Neural progenitor cell (in vitro differentiated cells): ENCODE results near the gene SCG2. TPM values are rescaled to one million over a fixed set of nuclear protein-coding genes. Genes with fewer than 3 reads are reported as not detected.

ENCODE experiments used
- DNase-seq: peaks from one replicate; pipeline ENCODE4 v3.0.0-alpha.2; 2016; ENCODE audit warnings: low spot score
- H2AFZ ChIP-seq: fragments of 200-600 bp; sonication (generic); replicated peaks from 2 replicates; pipeline ENCODE4 v1.6.1; 2016; ENCODE audit warnings: antibody characterized with exemption
- H3F3A ChIP-seq: fragments of 200-600 bp; sonication (generic); 2 replicates; pipeline ENCODE4 v1.6.1; 2016; ENCODE audit warnings: antibody characterized with exemption, low read depth
- H3K27ac ChIP-seq: fragments of 200-600 bp; sonication (generic); 2 replicates; pipeline ENCODE4 v1.5.1; 2016; ENCODE audit warnings: mild to moderate bottlenecking
- H3K27me3 ChIP-seq: fragments of 200-600 bp; sonication (generic); 2 replicates; pipeline ENCODE4 v1.6.1; 2016; ENCODE audit warnings: mild to moderate bottlenecking, moderate library complexity
- H3K36me3 ChIP-seq: fragments of 200-600 bp; sonication (generic); 2 replicates; pipeline ENCODE4 v1.5.1; 2016
- H3K4me1 ChIP-seq: fragments of 200-600 bp; sonication (generic); 2 replicates; pipeline ENCODE4 v1.6.1; 2016; ENCODE audit warnings: mixed run types
- H3K4me2 ChIP-seq: fragments of 200-600 bp; sonication (generic); 2 replicates; pipeline ENCODE4 v1.6.1; 2016
- H3K4me3 ChIP-seq: fragments of 200-600 bp; sonication (generic); 2 replicates; pipeline ENCODE4 v1.5.1; 2016
- H3K79me2 ChIP-seq: fragments of 200-600 bp; sonication (generic); 2 replicates; pipeline ENCODE4 v1.6.1; 2016; ENCODE audit warnings: low read depth
- H3K9ac ChIP-seq: fragments of 200-600 bp; sonication (generic); 2 replicates; pipeline ENCODE4 v1.6.1; 2016
- H3K9me3 ChIP-seq: fragments of 200-600 bp; sonication (generic); 2 replicates; pipeline ENCODE4 v1.5.1; 2016; ENCODE audit warnings: low read depth
- H4K20me1 ChIP-seq: fragments of 200-600 bp; sonication (generic); 2 replicates; pipeline ENCODE4 v1.6.1; 2016; ENCODE audit warnings: low read depth
- H3K27ac Mint-ChIP-seq: 3 replicates; pipeline ENCODE4 v1.8.0; 2021; ENCODE audit warnings: mixed read lengths
- H3K27me3 Mint-ChIP-seq: 2 replicates; pipeline ENCODE4 v1.8.0; 2022; ENCODE audit warnings: low read depth, mild to moderate bottlenecking, inconsistent platforms, moderate library complexity, mixed read lengths; ENCODE audit not compliant: insufficient read depth
- H3K36me3 Mint-ChIP-seq: 3 replicates; pipeline ENCODE4 v1.8.0; 2021; ENCODE audit warnings: mixed read lengths
- H3K4me1 Mint-ChIP-seq: 3 replicates; pipeline ENCODE4 v1.8.0; 2021; ENCODE audit warnings: mixed read lengths
- H3K4me3 Mint-ChIP-seq: 3 replicates; pipeline ENCODE4 v1.8.0; 2021; ENCODE audit warnings: mild to moderate bottlenecking, moderate library complexity, mixed read lengths
- H3K9me3 Mint-ChIP-seq: 3 replicates; pipeline ENCODE4 v1.8.0; 2020; ENCODE audit warnings: mixed read lengths
- CTCF ChIP-seq: fragments of 200-600 bp; sonication (generic); IDR thresholded peaks from 2 replicates; pipeline ENCODE4 v1.5.1; 2017; ENCODE audit warnings: antibody characterized with exemption, mild to moderate bottlenecking
- EZH2 ChIP-seq: fragments of 200-600 bp; sonication (generic); IDR thresholded peaks from 2 replicates; pipeline ENCODE4 v1.6.1; 2017; ENCODE audit warnings: antibody characterized with exemption, mild to moderate bottlenecking, moderate library complexity
- EZH2phosphoT487 ChIP-seq: fragments of 200-600 bp; sonication (generic); IDR thresholded peaks from 2 replicates; pipeline ENCODE4 v1.6.1; 2017; ENCODE audit warnings: antibody characterized with exemption
- total RNA-seq: library from RNA; depleted of rRNA; stranded (reverse); fragments of >200 nt; gene quantifications from 2 replicates; pipeline ENCODE4 v1.2.3, GENCODE V29; 2015; ENCODE audit warnings: low replicate concordance

Gene SCG2
- total RNA-seq, 1 donor from 2014 or later = 0.04 TPM

DNA sequence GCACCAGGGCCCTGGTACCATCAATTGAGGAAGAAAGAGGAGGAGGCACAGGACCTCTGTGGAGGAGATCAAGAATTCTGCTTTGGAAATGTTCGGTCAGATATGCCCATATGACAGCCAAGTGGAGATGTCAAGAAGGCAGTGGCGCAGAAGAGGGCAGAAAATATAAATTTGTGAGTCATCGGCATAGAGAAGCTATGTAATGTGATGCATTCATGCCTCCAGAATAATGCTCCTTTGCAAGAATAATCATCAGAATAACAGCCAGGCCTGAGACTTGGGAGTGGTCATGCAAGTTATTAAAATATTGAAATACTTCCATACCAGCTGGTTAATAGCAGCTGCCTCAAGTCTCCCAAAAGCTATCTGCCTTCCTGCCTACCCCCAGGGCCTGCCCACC lies 32.1 kb upstream of the SCG2 start:
- H3K4me2 ChIP-seq = no peak overlapping the region

DNA sequence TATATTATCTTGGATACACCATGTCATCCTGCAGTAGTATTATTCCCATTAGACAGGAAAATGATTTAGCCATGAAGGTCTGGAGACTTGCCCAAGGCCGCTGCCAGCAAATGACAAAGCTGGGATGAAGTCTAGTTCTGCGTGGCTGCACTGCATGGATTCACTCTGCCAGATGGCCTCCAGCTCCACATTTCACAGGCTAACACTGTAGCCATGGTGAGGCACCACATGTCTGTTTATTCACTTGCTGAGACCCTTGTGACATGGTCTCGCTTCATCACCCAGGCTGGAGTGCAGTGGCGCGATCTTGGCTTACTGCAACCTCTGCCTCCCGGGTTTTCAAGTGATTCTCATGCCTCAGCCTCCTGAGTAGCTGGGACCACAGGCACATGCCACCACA lies 31.5 kb upstream of the SCG2 start:
- Mint-ChIP-seq H3K27ac (no peak overlapping the region), H3K4me1 (peaks cover 14% of the 10 kb centered on the region), H3K4me3 (no peak overlapping the region), H3K36me3 (peaks cover 2% of the 10 kb centered on the region), H3K9me3 (peaks cover 6% of the 10 kb centered on the region), H3K27me3 (peaks cover 3% of the 10 kb centered on the region)
- no peaks in the 10 kb centered on the region for H3K36me3 ChIP-seq
- H3K9ac ChIP-seq = no peak overlapping the region
- TF ChIP-seq EZH2 (no peak), EZH2phosphoT487 (no peak), CTCF (no peak)
- H3K4me1 ChIP-seq = no peaks in the 10 kb centered on the region
- no peak overlapping the region for H3K27ac ChIP-seq
- H4K20me1 ChIP-seq = no peaks in the 10 kb centered on the region
- H3K4me3 ChIP-seq = no peak overlapping the region
- H3K4me2 ChIP-seq = no peak overlapping the region
- peaks cover 12% of the 10 kb centered on the region for H3K27me3 ChIP-seq
- H2AFZ ChIP-seq = no peak overlapping the region
- DNase-seq = no peak
- no peaks in the 10 kb centered on the region for H3K9me3 ChIP-seq
- no peaks in the 10 kb centered on the region for H3F3A ChIP-seq
- H3K79me2 ChIP-seq = no peaks in the 10 kb centered on the region

More for the DNA sequence above, 32.1 kb upstream of the SCG2 start:
- TF ChIP-seq EZH2 (no peak), EZH2phosphoT487 (no peak), CTCF (no peak)
- no peak overlapping the region for H2AFZ ChIP-seq
- Mint-ChIP-seq H3K27me3 (peaks cover 3% of the 10 kb centered on the region), H3K36me3 (peaks cover 2% of the 10 kb centered on the region), H3K4me1 (peaks cover 10% of the 10 kb centered on the region), H3K27ac (no peak overlapping the region), H3K9me3 (peaks cover 9% of the 10 kb centered on the region), H3K4me3 (no peak overlapping the region)
- no peaks in the 10 kb centered on the region for H4K20me1 ChIP-seq
- no peaks in the 10 kb centered on the region for H3K36me3 ChIP-seq
- no peak overlapping the region for H3K27ac ChIP-seq
- H3F3A ChIP-seq = no peaks in the 10 kb centered on the region
- H3K79me2 ChIP-seq = no peaks in the 10 kb centered on the region
- H3K9ac ChIP-seq = no peak overlapping the region
- peaks cover 8% of the 10 kb centered on the region for H3K27me3 ChIP-seq
- peaks cover 4% of the 10 kb centered on the region for H3K9me3 ChIP-seq
- H3K4me3 ChIP-seq = no peak overlapping the region
- no peaks in the 10 kb centered on the region for H3K4me1 ChIP-seq
- no peak for DNase-seq

DNA sequence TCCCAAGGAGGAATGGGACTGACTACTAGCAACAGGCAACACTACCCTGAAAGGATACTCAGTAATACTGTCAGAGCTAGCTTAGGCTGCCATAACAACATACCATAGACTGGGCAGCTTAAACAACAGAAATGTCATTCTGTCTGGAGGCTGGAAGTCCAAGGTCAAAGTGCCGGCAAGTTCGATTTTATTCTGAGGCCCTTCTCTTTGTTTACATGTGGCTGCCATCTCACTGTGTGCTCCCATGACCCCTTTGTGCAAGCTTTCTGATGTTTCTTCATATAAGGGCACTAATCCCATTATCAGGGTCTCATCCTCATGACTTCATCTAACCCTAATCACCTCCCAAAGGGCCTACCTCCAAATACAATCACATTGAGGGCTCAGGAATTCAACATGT lies 30.7 kb upstream of the SCG2 start:
- no peaks in the 10 kb centered on the region for H3K36me3 Mint-ChIP-seq
- Histone ChIP-seq H3F3A (no peaks in the 10 kb centered on the region), H3K4me3 (no peak overlapping the region), H3K4me2 (no peak overlapping the region), H3K36me3 (no peaks in the 10 kb centered on the region), H3K4me1 (no peaks in the 10 kb centered on the region), H3K27me3 (peaks cover 20% of the 10 kb centered on the region), H2AFZ (no peak overlapping the region), H3K9me3 (no peaks in the 10 kb centered on the region), H3K79me2 (no peaks in the 10 kb centered on the region), H3K9ac (no peak overlapping the region), H3K27ac (no peak overlapping the region), H4K20me1 (no peaks in the 10 kb centered on the region)
- no peak overlapping the region for H3K27ac Mint-ChIP-seq
- H3K4me3 Mint-ChIP-seq = no peak overlapping the region
- no peak for TF ChIP-seq EZH2phosphoT487
- TF ChIP-seq EZH2 = no peak
- no peak for TF ChIP-seq CTCF
- no peak for DNase-seq
- no peaks in the 10 kb centered on the region for H3K9me3 Mint-ChIP-seq
- H3K4me1 Mint-ChIP-seq = peaks cover 14% of the 10 kb centered on the region
- peaks cover 3% of the 10 kb centered on the region for H3K27me3 Mint-ChIP-seq

DNA sequence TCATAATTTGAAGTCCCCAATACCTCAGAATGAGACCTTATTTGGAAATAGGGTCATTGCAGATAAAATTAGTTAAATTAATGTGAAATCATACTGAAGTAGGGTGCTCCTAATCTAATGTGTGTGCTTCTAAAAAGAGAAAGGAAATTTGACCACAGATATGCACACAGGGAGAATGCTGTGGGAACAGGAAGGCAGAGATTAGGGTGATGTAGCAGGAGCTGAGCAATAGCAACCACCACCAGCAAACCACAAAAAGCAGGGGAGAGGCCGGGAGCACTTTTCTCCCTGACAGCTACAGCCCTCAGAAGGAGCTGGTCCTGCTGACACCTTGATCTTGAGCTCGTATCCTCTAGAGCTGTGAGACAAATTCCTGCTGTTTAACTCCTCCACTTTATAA lies 24.6 kb upstream of the SCG2 start:
- no peak for TF ChIP-seq EZH2phosphoT487
- TF ChIP-seq CTCF = no peak
- TF ChIP-seq EZH2 = no peak
- H3K27ac ChIP-seq = no peak overlapping the region

More for the DNA sequence above, 24.6 kb upstream of the SCG2 start:
- no peak for DNase-seq
- no peaks in the 10 kb centered on the region for H3K27me3 Mint-ChIP-seq
- Histone ChIP-seq H3K27me3 (peaks cover 81% of the 10 kb centered on the region), H3K36me3 (no peaks in the 10 kb centered on the region), H3K79me2 (no peaks in the 10 kb centered on the region), H3K4me2 (no peak overlapping the region), H3K9me3 (no peaks in the 10 kb centered on the region), H3F3A (no peaks in the 10 kb centered on the region), H3K4me1 (no peaks in the 10 kb centered on the region), H3K9ac (no peak overlapping the region), H4K20me1 (no peaks in the 10 kb centered on the region), H3K4me3 (no peak overlapping the region), H2AFZ (no peak overlapping the region)
- H3K4me3 Mint-ChIP-seq = no peak overlapping the region
- no peaks in the 10 kb centered on the region for H3K36me3 Mint-ChIP-seq
- H3K9me3 Mint-ChIP-seq = no peaks in the 10 kb centered on the region
- H3K27ac Mint-ChIP-seq = no peak overlapping the region
- H3K4me1 Mint-ChIP-seq = peaks cover 29% of the 10 kb centered on the region
